Endothelial cell of umbilical vein (primary cell): Measurements from ENCODE around the gene NIPBL. TPM values are rescaled to one million over a fixed set of nuclear protein-coding genes. Genes with fewer than 3 reads are reported as not detected.

ENCODE experiments used
- BruUV-seq: library from RNA; stranded (reverse); fragments of 400-500 nt; replicated peaks from 2 replicates; lab custom pipeline; 2021; lab: Mats Ljungman, UMichigan
- CTCF ChIA-PET: fragments of 300-600, 350-600 bp; sonication (Branson Sonifier 250); formaldehyde crosslinking; loops from one replicate; lab custom pipeline; 2021; ENCODE audit warnings: antibody characterized with exemption, inconsistent platforms; lab: Charles Lee
- POLR2A ChIA-PET: fragments of 300-600, 350-600 bp; sonication (Branson Sonifier 250); formaldehyde crosslinking; loops from one replicate; lab custom pipeline; 2021; ENCODE audit warnings: antibody characterized with exemption, inconsistent platforms; lab: Charles Lee
- DNase-seq: peaks from one replicate; pipeline ENCODE4 v3.0.0-alpha.2; 2011; ENCODE audit warnings: low read depth, low spot score
- FAIRE-seq: peaks from 2 replicates; lab custom pipeline; 2011; peaks lifted over from hg19 to GRCh38; lab: Jason Lieb, UNC
- H2AFZ ChIP-seq: 2 replicates; pipeline ENCODE4 v1.6.0; 2012; ENCODE audit warnings: low read depth, low read length, control low read depth, inconsistent platforms
- H3K27ac ChIP-seq: 2 replicates; pipeline ENCODE4 v1.5.1; 2011; ENCODE audit warnings: low read depth, mild to moderate bottlenecking, control low read depth, low read length, moderate library complexity; ENCODE audit not compliant: insufficient read depth
- H3K27me3 ChIP-seq, 2 experiments: 2 replicates each; pipeline versions ENCODE4 v1.6.0 to v1.6.1; 2011; ENCODE audit warnings: low read length in 2 of 2, mixed read lengths in 1 of 2; ENCODE audit not compliant: control insufficient read depth in 2 of 2, insufficient read depth in 2 of 2
- H3K36me3 ChIP-seq, 2 experiments: 2 replicates in 1 of 2; 3 replicates in 1 of 2; pipeline ENCODE4 v1.5.1; 2011; ENCODE audit warnings: low read length in 2 of 2, mild to moderate bottlenecking in 1 of 2, moderate library complexity in 1 of 2; ENCODE audit not compliant: control insufficient read depth in 2 of 2, insufficient read depth in 2 of 2; ENCODE audit errors: extremely low read depth in 1 of 2
- H3K4me1 ChIP-seq: 3 replicates; pipeline ENCODE4 v1.5.1; 2011; ENCODE audit warnings: mild to moderate bottlenecking, low read length; ENCODE audit not compliant: control insufficient read depth, insufficient read depth; ENCODE audit errors: extremely low read depth
- H3K4me2 ChIP-seq: 2 replicates; pipeline ENCODE4 v1.6.1; 2011; ENCODE audit warnings: low read length, control low read depth, mixed read lengths; ENCODE audit not compliant: insufficient read depth
- H3K4me3 ChIP-seq, 3 experiments: fragments of 200-600 bp in 1 of 3; sonication (generic), shearing (Covaris generic) in 1 of 3; replicated peaks in 1 of 3; 2 replicates each; pipeline ENCODE4 v1.5.1; 2011 to 2016; ENCODE audit warnings: control low read depth in 3 of 3, low read length in 3 of 3, mild to moderate bottlenecking in 2 of 3, inconsistent platforms in 1 of 3, low read depth in 1 of 3, moderate library complexity in 1 of 3; ENCODE audit not compliant: insufficient read depth in 1 of 3
- H3K79me2 ChIP-seq: 2 replicates; pipeline ENCODE4 v1.6.0; 2012; ENCODE audit warnings: low read length, inconsistent platforms; ENCODE audit not compliant: control insufficient read depth, insufficient read depth
- H3K9ac ChIP-seq: replicated peaks from 2 replicates; pipeline ENCODE3; 2011; ENCODE audit warnings: low read length, control low read depth; ENCODE audit not compliant: insufficient read depth; ENCODE audit errors: extremely low read depth
- H3K9me1 ChIP-seq: replicated peaks from 3 replicates; pipeline ENCODE4 v1.6.0; 2011; ENCODE audit warnings: mild to moderate bottlenecking, low read length; ENCODE audit not compliant: control insufficient read depth, insufficient read depth; ENCODE audit errors: extremely low read depth
- H3K9me3 ChIP-seq: replicated peaks from 2 replicates; pipeline ENCODE4 v1.5.1; 2012; ENCODE audit warnings: low read length, inconsistent platforms; ENCODE audit not compliant: control insufficient read depth, insufficient read depth
- H4K20me1 ChIP-seq: replicated peaks from 2 replicates; pipeline ENCODE3; 2011; ENCODE audit warnings: mild to moderate bottlenecking, low read length; ENCODE audit not compliant: control insufficient read depth, insufficient read depth; ENCODE audit errors: extremely low read depth
- EZH2 ChIP-seq: IDR thresholded peaks from 2 replicates; pipeline ENCODE4 v1.6.1; 2012; ENCODE audit warnings: borderline replicate concordance, low read depth, mild to moderate bottlenecking, moderate library complexity, low read length, inconsistent platforms; ENCODE audit not compliant: severe bottlenecking
- FOS ChIP-seq: IDR thresholded peaks from 2 replicates; pipeline ENCODE4 v1.6.1; 2011; ENCODE audit warnings: mild to moderate bottlenecking, low read length, moderate library complexity, borderline replicate concordance; ENCODE audit not compliant: insufficient read depth
- GATA2 ChIP-seq: IDR thresholded peaks from 2 replicates; pipeline ENCODE4 v1.7.0; 2011; ENCODE audit warnings: low read depth, mild to moderate bottlenecking, moderate library complexity, mixed read lengths, low read length; ENCODE audit not compliant: insufficient read length, insufficient read depth
- JUN ChIP-seq: IDR thresholded peaks from 2 replicates; pipeline ENCODE4 v1.6.1; 2011; ENCODE audit warnings: borderline replicate concordance, low read depth; ENCODE audit not compliant: insufficient read length, insufficient read depth
- MYC ChIP-seq: IDR thresholded peaks from one replicate; pipeline ENCODE4 v1.6.1; 2011; ENCODE audit warnings: mild to moderate bottlenecking, low read depth, low read length
- POLR2A ChIP-seq: IDR thresholded peaks from 2 replicates; pipeline ENCODE4 v1.6.1; 2012; ENCODE audit warnings: low read depth, mild to moderate bottlenecking, control low read depth, low read length
- dilution Hi-C: fragments of 300-500 bp; cut with MboI; formaldehyde crosslinking; loops from one replicate; pipeline ENCODE4 v1.15.0; 2019; ENCODE audit warnings: low sequenced_read_pairs; ENCODE audit not compliant: extremely low pct_ligation_motif_present
- intact Hi-C: fragments of 100-400 bp; cut with micrococcal nuclease; formaldehyde crosslinking; loops from one replicate; pipeline ENCODE4 v1.10.0; 2022
- polyA plus RNA-seq, 4 experiments: library from polyadenylated mRNA; depleted of rRNA in 3 of 4; stranded (reverse) in 3 of 4; unstranded in 1 of 4; fragments of >200 nt; gene quantifications; 2 replicates each; pipeline versions ENCODE4 v1.2.1 to v1.2.3, GENCODE V29; 2011 to 2012; ENCODE audit warnings: missing spikeins in 1 of 4
- total RNA-seq: library from RNA; stranded (reverse); gene quantifications from 2 replicates; pipeline ENCODE4 v1.2.3, GENCODE V29; 2021
- TF ChIP-seq, protein P1 (sequence below): IDR thresholded peaks from 2 replicates; pipeline ENCODE4 v1.6.1; 2011; ENCODE audit not compliant: insufficient read depth, insufficient read length
- TF ChIP-seq, protein P2 (sequence below), 2 donors: IDR thresholded peaks; 1 replicate in 1 of 2; 2 replicates in 1 of 2; pipeline ENCODE4 v1.5.1; 2011; ENCODE audit warnings: low read length in 2 of 2, mild to moderate bottlenecking in 2 of 2, moderate library complexity in 2 of 2, control low read depth in 1 of 2, inconsistent platforms in 1 of 2, low read depth in 1 of 2; ENCODE audit not compliant: insufficient read depth in 1 of 2; ENCODE audit errors: extremely low read depth in 1 of 2

Gene NIPBL
- total and polyA plus RNA-seq, 2 donors (not counting 3 experiments of a cell fraction or from before 2014, with no cell fraction given) = 15.5 to 50.7 TPM

DNA sequence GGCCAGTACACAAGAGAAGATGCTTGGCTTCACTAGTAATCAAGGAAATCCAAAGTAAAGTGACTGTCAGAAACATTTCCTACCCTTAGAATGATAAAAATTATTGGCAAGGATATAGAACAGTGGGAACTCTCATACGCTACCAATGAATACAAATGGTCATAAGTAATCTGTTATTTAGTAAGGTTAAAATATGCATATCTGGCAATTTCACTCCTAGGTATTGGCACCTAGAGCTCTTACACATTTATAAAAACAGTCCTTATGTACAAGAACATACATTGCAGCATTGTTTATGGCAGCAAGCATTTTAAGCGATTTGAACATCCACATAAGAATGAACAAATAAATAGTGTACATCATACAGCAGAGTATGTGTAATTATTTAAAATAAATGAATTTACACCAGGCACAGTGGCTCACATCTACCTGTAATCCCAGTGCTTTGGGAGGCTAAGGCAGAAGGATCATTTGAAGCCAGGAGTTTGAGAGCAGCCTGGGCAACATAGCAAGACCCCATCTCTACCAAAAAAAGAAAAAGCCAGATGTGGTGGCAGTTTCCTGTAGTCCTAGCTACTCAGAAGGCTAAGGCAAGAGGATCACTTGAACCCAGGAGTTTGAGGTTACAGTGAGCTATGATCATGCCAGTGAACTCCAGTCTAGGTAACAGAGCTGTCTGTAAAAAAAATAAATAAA lies 93.3 kb downstream of the NIPBL start:
- POLR2A ChIA-PET = no interaction called here
- intact Hi-C loops = no loop called here
- TF ChIP-seq MYC (no peak), POLR2A (no peak), JUN (no peak), EZH2 (no peak), FOS (no peak), GATA2 (no peak)
- TF ChIP-seq, protein P1, sequence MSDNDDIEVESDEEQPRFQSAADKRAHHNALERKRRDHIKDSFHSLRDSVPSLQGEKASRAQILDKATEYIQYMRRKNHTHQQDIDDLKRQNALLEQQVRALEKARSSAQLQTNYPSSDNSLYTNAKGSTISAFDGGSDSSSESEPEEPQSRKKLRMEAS = no peak
- TF ChIP-seq, protein P2, sequence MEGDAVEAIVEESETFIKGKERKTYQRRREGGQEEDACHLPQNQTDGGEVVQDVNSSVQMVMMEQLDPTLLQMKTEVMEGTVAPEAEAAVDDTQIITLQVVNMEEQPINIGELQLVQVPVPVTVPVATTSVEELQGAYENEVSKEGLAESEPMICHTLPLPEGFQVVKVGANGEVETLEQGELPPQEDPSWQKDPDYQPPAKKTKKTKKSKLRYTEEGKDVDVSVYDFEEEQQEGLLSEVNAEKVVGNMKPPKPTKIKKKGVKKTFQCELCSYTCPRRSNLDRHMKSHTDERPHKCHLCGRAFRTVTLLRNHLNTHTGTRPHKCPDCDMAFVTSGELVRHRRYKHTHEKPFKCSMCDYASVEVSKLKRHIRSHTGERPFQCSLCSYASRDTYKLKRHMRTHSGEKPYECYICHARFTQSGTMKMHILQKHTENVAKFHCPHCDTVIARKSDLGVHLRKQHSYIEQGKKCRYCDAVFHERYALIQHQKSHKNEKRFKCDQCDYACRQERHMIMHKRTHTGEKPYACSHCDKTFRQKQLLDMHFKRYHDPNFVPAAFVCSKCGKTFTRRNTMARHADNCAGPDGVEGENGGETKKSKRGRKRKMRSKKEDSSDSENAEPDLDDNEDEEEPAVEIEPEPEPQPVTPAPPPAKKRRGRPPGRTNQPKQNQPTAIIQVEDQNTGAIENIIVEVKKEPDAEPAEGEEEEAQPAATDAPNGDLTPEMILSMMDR (IDR thresholded peaks at IDR 0.05; ENCODE audit: extremely low read depth in 1 of 2, insufficient read depth in 1 of 2, low read depth in 1 of 2, low read length in 2 of 2) = no peak

More for the DNA sequence above, 93.3 kb downstream of the NIPBL start:
- no peaks in the 10 kb centered on the region for H3K9me1 ChIP-seq
- dilution Hi-C loops = no loop called here
- FAIRE-seq (no peak), DNase-seq (no peak)
- no TSS peak for BruUV-seq
- H4K20me1 ChIP-seq = no peaks in the 10 kb centered on the region
- H3K36me3 ChIP-seq = peaks cover 2 to 6% of the 10 kb centered on the region in 2 experiments
- no peaks in the 10 kb centered on the region for H3K79me2 ChIP-seq
- no peak overlapping the region for H3K4me3 ChIP-seq
- H3K27ac ChIP-seq = no peak overlapping the region
- H2AFZ ChIP-seq = no peak overlapping the region
- no peaks in the 10 kb centered on the region for H3K4me1 ChIP-seq
- CTCF ChIA-PET = interaction anchor here (0.7 to 1.4 kb wide), 2 partner anchors 65 to 230 kb away, joined by 3 read pairs; no protein-coding TSS in a partner anchor
- no peak overlapping the region for H3K9ac ChIP-seq
- H3K9me3 ChIP-seq = no peaks in the 10 kb centered on the region
- no peaks in the 10 kb centered on the region for H3K27me3 ChIP-seq
- no peak overlapping the region for H3K4me2 ChIP-seq
